ENCODE data around the gene LYST. TPM values are rescaled to one million over a fixed set of nuclear protein-coding genes. Genes with fewer than 3 reads are reported as not detected.
A peak's percentile ranks its signal among the peaks of the same experiment; 100 is the strongest.

The LYST gene
- total and polyA plus RNA-seq, 2 donors (not counting 3 experiments of a cell fraction or from before 2014, with no cell fraction given) = 3.1 to 9.6 TPM

GRCh38 chr1:235649368-235650163 lies 217.1 kb downstream of the LYST start, which contains the start of gene GNG4:
Gene GNG4 (minus strand): TSS chr1:235649784. CDS start chr1:235583838, 65,946 bp downstream.
- DNase-seq (ENCODE audit: low read depth, low spot score) = no peak
- intact Hi-C loops (cut with micrococcal nuclease) (loop anchor here (5.0 kb wide), 2 partner anchors 88 to 137 kb away; no protein-coding TSS in a partner anchor), dilution Hi-C loops (cut with MboI; ENCODE audit: extremely low pct_ligation_motif_present, low sequenced_read_pairs) (no loop called here)
- H2AFZ ChIP-seq (ENCODE audit: low read depth, low read length) = peak within 1 kb of the TSS; percentile 60
- H3K4me1 ChIP-seq (ENCODE audit: control insufficient read depth, extremely low read depth, insufficient read depth, low read length) = peaks cover 11% of the 10 kb centered on the region
- H3K9ac ChIP-seq (replicated peaks; ENCODE audit: extremely low read depth, insufficient read depth, low read length) = no peak within 1 kb of the TSS
- H3K4me3 ChIP-seq (replicated peaks in 1 of 3; ENCODE audit: insufficient read depth in 1 of 3, low read depth in 1 of 3, low read length in 3 of 3) = peak within 1 kb of the TSS in 2 of 3 experiments; percentile 23 to 43
- H3K9me1 ChIP-seq (replicated peaks; ENCODE audit: control insufficient read depth, extremely low read depth, insufficient read depth, low read length) = no peaks in the 10 kb centered on the region
- H3K79me2 ChIP-seq (ENCODE audit: control insufficient read depth, insufficient read depth, low read length) = no peaks in the 10 kb centered on the region
- H3K27ac ChIP-seq (ENCODE audit: insufficient read depth, low read depth, low read length) = no peak within 1 kb of the TSS
- ChIA-PET CTCF (interaction anchor here (1.0 to 1.2 kb wide), 5 partner anchors 48 to 322 kb away, joined by 3 to 5 read pairs (median 4); no protein-coding TSS in a partner anchor), POLR2A (no interaction called here)
- H3K36me3 ChIP-seq (ENCODE audit: control insufficient read depth in 2 of 2, extremely low read depth in 1 of 2, insufficient read depth in 2 of 2, low read length in 2 of 2) = no peaks in the 10 kb centered on the region
- no peaks in the 10 kb centered on the region for H4K20me1 ChIP-seq (replicated peaks; ENCODE audit: control insufficient read depth, extremely low read depth, insufficient read depth, low read length)
- BruUV-seq (replicated peaks) = no TSS peak
- H3K9me3 ChIP-seq (replicated peaks; ENCODE audit: control insufficient read depth, insufficient read depth, low read length) = no peaks in the 10 kb centered on the region
- H3K4me2 ChIP-seq (ENCODE audit: insufficient read depth, low read length) = peak within 1 kb of the TSS; percentile 72
- FAIRE-seq = no peak
- peaks cover 27 to 49% of the 10 kb centered on the region in 2 experiments for H3K27me3 ChIP-seq (ENCODE audit: control insufficient read depth in 2 of 2, insufficient read depth in 2 of 2, low read length in 2 of 2)
- TF ChIP-seq POLR2AphosphoS5 (IDR thresholded peaks at IDR 0.05; ENCODE audit: insufficient read depth, low read depth, low read length) (no peak), EZH2 (IDR thresholded peaks at IDR 0.05; ENCODE audit: borderline replicate concordance, low read depth, low read length, severe bottlenecking) (peak; percentile 49)

- FAIRE-seq = peak; percentile 44
- ChIA-PET CTCF (interaction anchor here (1.0 to 1.2 kb wide), 5 partner anchors 47 to 323 kb away, joined by 3 to 5 read pairs (median 4); no protein-coding TSS in a partner anchor), POLR2A (no interaction called here)
Measured at GRCh38 chr1:235648954-235649367, 217.7 kb downstream of the LYST start.

More at GRCh38 chr1:235648954-235649367, 217.7 kb downstream of the LYST start:
- no TSS peak for BruUV-seq (replicated peaks)
- H3K9ac ChIP-seq (replicated peaks; ENCODE audit: extremely low read depth, insufficient read depth, low read length) = no peak overlapping the region
- H3K27ac ChIP-seq (ENCODE audit: insufficient read depth, low read depth, low read length) = no peak overlapping the region
- H3K9me1 ChIP-seq (replicated peaks; ENCODE audit: control insufficient read depth, extremely low read depth, insufficient read depth, low read length) = no peaks in the 10 kb centered on the region
- H3K4me3 ChIP-seq (replicated peaks in 1 of 3; ENCODE audit: insufficient read depth in 1 of 3, low read depth in 1 of 3, low read length in 3 of 3) = peak overlapping the region in 2 of 3 experiments; percentile 23 to 43
- no peaks in the 10 kb centered on the region for H4K20me1 ChIP-seq (replicated peaks; ENCODE audit: control insufficient read depth, extremely low read depth, insufficient read depth, low read length)
- H3K79me2 ChIP-seq (ENCODE audit: control insufficient read depth, insufficient read depth, low read length) = no peaks in the 10 kb centered on the region
- DNase-seq (ENCODE audit: low read depth, low spot score) = peak; percentile 60
- no peak overlapping the region for H2AFZ ChIP-seq (ENCODE audit: low read depth, low read length)
- no peak for TF ChIP-seq POLR2A (IDR thresholded peaks at IDR 0.05; ENCODE audit: low read depth, low read length)
- no peak for TF ChIP-seq JUN (IDR thresholded peaks at IDR 0.05; ENCODE audit: borderline replicate concordance, insufficient read depth, insufficient read length, low read depth)
- TF ChIP-seq CTCF (IDR thresholded peaks at IDR 0.05; ENCODE audit: extremely low read depth in 1 of 2, insufficient read depth in 1 of 2, low read depth in 1 of 2, low read length in 2 of 2) = no peak
- TF ChIP-seq MAX (IDR thresholded peaks at IDR 0.05; ENCODE audit: insufficient read depth, insufficient read length) = no peak
- no peak for TF ChIP-seq GATA2 (IDR thresholded peaks at IDR 0.05; ENCODE audit: insufficient read depth, insufficient read length, low read depth, low read length)
- TF ChIP-seq EZH2 (IDR thresholded peaks at IDR 0.05; ENCODE audit: borderline replicate concordance, low read depth, low read length, severe bottlenecking) = peak; percentile 40
- TF ChIP-seq FOS (IDR thresholded peaks at IDR 0.05; ENCODE audit: borderline replicate concordance, insufficient read depth, low read length) = no peak
- H3K9me3 ChIP-seq (replicated peaks; ENCODE audit: control insufficient read depth, insufficient read depth, low read length) = no peaks in the 10 kb centered on the region
- H3K4me2 ChIP-seq (ENCODE audit: insufficient read depth, low read length) = peak overlapping the region; percentile 72
- no peaks in the 10 kb centered on the region for H3K36me3 ChIP-seq (ENCODE audit: control insufficient read depth in 2 of 2, extremely low read depth in 1 of 2, insufficient read depth in 2 of 2, low read length in 2 of 2)
- H3K27me3 ChIP-seq (ENCODE audit: control insufficient read depth in 2 of 2, insufficient read depth in 2 of 2, low read length in 2 of 2) = peaks cover 23 to 44% of the 10 kb centered on the region in 2 experiments
- dilution Hi-C loops (cut with MboI; ENCODE audit: extremely low pct_ligation_motif_present, low sequenced_read_pairs) (no loop called here), intact Hi-C loops (cut with micrococcal nuclease) (no loop called here)
- H3K4me1 ChIP-seq (ENCODE audit: control insufficient read depth, extremely low read depth, insufficient read depth, low read length) = peaks cover 11% of the 10 kb centered on the region
